HEK293T (cell line): ENCODE results near the gene FOXL2.

Experiments used
- CTCF ChIA-PET: fragments of 350-600 bp; formaldehyde crosslinking; extraction: SDS; loops from one replicate; lab custom pipeline; 2021; ENCODE audit warnings: antibody characterized with exemption, inconsistent platforms; lab: Yijun Ruan, JAX
- POLR2A ChIA-PET: fragments of 350-600 bp; formaldehyde crosslinking; extraction: SDS; loops from one replicate; lab custom pipeline; 2020; ENCODE audit warnings: antibody characterized with exemption, inconsistent platforms; lab: Yijun Ruan, JAX
- DNase-seq: peaks from one replicate; pipeline ENCODE4 v3.0.0; 2012; ENCODE audit warnings: mixed read lengths; ENCODE audit errors: extremely low spot score
- ARNT ChIP-seq: fragments of 450-650 bp; IDR thresholded peaks from 2 replicates; pipeline ENCODE4 v1.6.1; 2017; ENCODE audit warnings: mild to moderate bottlenecking
- BHLHE40 ChIP-seq: fragments of 450-650 bp; IDR thresholded peaks from 2 replicates; pipeline ENCODE4 v1.6.1; 2016; ENCODE audit warnings: mild to moderate bottlenecking, moderate library complexity, borderline replicate concordance
- CTBP1 ChIP-seq: fragments of 450-650 bp; IDR thresholded peaks from 2 replicates; pipeline ENCODE4 v1.6.1; 2016; ENCODE audit warnings: borderline replicate concordance
- ELF4 ChIP-seq: fragments of 450-650 bp; IDR thresholded peaks from 2 replicates; pipeline ENCODE4 v1.6.1; 2017; ENCODE audit warnings: antibody characterized with exemption
- FOXA1 ChIP-seq: fragments of 450-650 bp; IDR thresholded peaks from 2 replicates; pipeline ENCODE4 v1.6.1; 2016; ENCODE audit warnings: mild to moderate bottlenecking
- FOXK2 ChIP-seq: fragments of 450-650 bp; IDR thresholded peaks from 2 replicates; pipeline ENCODE4 v1.6.1; 2016; ENCODE audit warnings: mild to moderate bottlenecking
- FOXM1 ChIP-seq: fragments of 450-650 bp; IDR thresholded peaks from 2 replicates; pipeline ENCODE4 v1.6.1; 2017; ENCODE audit warnings: mild to moderate bottlenecking, borderline replicate concordance
- HDGF ChIP-seq: fragments of 450-650 bp; IDR thresholded peaks from 2 replicates; pipeline ENCODE4 v1.6.1; 2017; ENCODE audit warnings: antibody characterized with exemption, borderline replicate concordance
- L3MBTL2 ChIP-seq: fragments of 450-650 bp; conservative IDR thresholded peaks from 2 replicates; pipeline ENCODE4 v1.6.1; 2016; ENCODE audit warnings: mild to moderate bottlenecking
- LEF1 ChIP-seq: fragments of 450-650 bp; IDR thresholded peaks from 2 replicates; pipeline ENCODE4 v1.6.1; 2017; ENCODE audit warnings: mild to moderate bottlenecking, borderline replicate concordance
- NFRKB ChIP-seq: fragments of 450-650 bp; IDR thresholded peaks from 2 replicates; pipeline ENCODE4 v1.6.1; 2016; ENCODE audit warnings: mild to moderate bottlenecking, moderate library complexity
- SP1 ChIP-seq: fragments of 450-650 bp; IDR thresholded peaks from 2 replicates; pipeline ENCODE4 v1.6.1; 2017
- SUZ12 ChIP-seq: fragments of 450-650 bp; IDR thresholded peaks from 2 replicates; pipeline ENCODE4 v1.6.1; 2016; ENCODE audit warnings: mild to moderate bottlenecking
- TARDBP ChIP-seq: fragments of 450-650 bp; IDR thresholded peaks from 2 replicates; pipeline ENCODE4 v1.6.1; 2016
- ZNF384 ChIP-seq: fragments of 450-650 bp; IDR thresholded peaks from 2 replicates; pipeline ENCODE4 v1.6.1; 2016
- TF ChIP-seq, protein P1 (sequence below): fragments of 450-650 bp; IDR thresholded peaks from 2 replicates; pipeline ENCODE4 v1.6.1; 2016

The FOXL2 gene

GRCh38 chr3:138921316-138922292 lies 25.3 kb downstream of the FOXL2 start:
- no peak for TF ChIP-seq FOXA1
- TF ChIP-seq, protein P1, sequence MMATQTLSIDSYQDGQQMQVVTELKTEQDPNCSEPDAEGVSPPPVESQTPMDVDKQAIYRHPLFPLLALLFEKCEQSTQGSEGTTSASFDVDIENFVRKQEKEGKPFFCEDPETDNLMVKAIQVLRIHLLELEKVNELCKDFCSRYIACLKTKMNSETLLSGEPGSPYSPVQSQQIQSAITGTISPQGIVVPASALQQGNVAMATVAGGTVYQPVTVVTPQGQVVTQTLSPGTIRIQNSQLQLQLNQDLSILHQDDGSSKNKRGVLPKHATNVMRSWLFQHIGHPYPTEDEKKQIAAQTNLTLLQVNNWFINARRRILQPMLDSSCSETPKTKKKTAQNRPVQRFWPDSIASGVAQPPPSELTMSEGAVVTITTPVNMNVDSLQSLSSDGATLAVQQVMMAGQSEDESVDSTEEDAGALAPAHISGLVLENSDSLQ, result no peak
- TF ChIP-seq SUZ12, result no peak
- TF ChIP-seq ZNF384, result no peak
- TF ChIP-seq ARNT, result no peak
- no peak for TF ChIP-seq HDGF
- TF ChIP-seq TARDBP, result no peak
- TF ChIP-seq CTBP1, result no peak
- TF ChIP-seq LEF1, result no peak
- TF ChIP-seq FOXM1, result no peak
- no peak for TF ChIP-seq BHLHE40
- no peak for TF ChIP-seq FOXK2
- no peak for TF ChIP-seq L3MBTL2
- no peak for TF ChIP-seq NFRKB
- no peak for TF ChIP-seq ELF4
- DNase-seq, result no peak
- ChIA-PET POLR2A (interaction anchor here (0.9 kb wide), 1 partner anchor 14 kb away, joined by 3 read pairs; no protein-coding TSS in a partner anchor), CTCF (interaction anchor here (0.6 to 2.9 kb wide), 4 partner anchors 10 to 443 kb away, joined by 3 to 16 read pairs (median 4); partner anchors contain the start of gene CEP70)

DNA sequence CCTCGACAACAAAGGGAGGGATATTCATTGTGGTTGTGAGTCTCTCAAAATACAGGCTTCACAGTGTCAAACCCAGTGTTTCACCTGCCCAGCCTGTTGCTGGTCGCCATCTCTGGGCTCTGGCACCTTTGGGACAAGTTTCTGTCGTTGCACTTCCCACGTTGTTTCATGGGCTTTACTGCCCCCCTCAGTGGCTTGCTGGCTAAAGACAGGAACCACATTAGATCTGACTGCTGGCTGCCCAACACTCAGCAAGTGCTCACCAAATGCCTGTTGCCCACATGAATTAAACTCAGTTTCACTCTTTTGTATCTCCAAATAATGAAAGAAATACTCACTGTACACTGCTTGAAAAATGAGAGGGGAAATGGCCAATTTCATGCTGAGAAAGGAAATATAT lies 27.6 kb downstream of the FOXL2 start:
- no peak for TF ChIP-seq NFRKB
- TF ChIP-seq, protein P1, result no peak
- TF ChIP-seq SUZ12, result no peak
- no peak for TF ChIP-seq CTBP1
- TF ChIP-seq SP1, result no peak
- no peak for TF ChIP-seq HDGF
- no peak for TF ChIP-seq ARNT
- no peak for TF ChIP-seq L3MBTL2
- no peak for TF ChIP-seq TARDBP
- no peak for TF ChIP-seq ELF4
- TF ChIP-seq ZNF384, result no peak
- no peak for TF ChIP-seq FOXK2
- TF ChIP-seq BHLHE40, result no peak
- no peak for TF ChIP-seq FOXA1
- no peak for TF ChIP-seq LEF1
- TF ChIP-seq FOXM1, result no peak
- ChIA-PET CTCF (no interaction called here), POLR2A (no interaction called here)
- DNase-seq, result no peak

DNA sequence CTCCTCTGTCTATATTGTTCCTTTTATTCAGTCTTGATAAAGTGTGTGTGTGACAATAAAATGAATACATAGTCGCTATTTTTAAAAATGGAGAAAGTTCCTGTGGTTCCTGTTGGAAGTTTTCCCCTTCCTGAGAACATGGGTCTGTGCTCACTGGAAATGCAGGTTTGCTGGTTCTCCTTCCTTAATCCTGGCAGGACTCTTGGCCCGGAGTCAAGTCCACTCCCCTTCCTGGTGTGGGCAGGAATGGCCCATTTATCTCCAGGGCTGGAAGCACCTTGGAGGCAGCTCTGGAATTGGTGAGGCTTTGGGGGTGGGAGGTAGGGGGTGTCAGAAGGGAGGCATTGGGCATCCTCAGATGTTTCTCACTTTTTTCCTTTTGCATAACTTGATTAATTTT lies 30.1 kb downstream of the FOXL2 start:
- POLR2A ChIA-PET, result interaction anchor here (1.7 to 2.0 kb wide), 2 partner anchors 19 to 323 kb away, joined by 7 to 17 read pairs; partner anchors contain the start of gene CEP70
- CTCF ChIA-PET, result interaction anchor here (0.6 to 3.2 kb wide), 20 partner anchors 10 to 812 kb away, joined by 3 to 58 read pairs (median 4); partner anchors contain the start of genes CEP70 and FOXL2NB
- TF ChIP-seq FOXA1, result no peak
- TF ChIP-seq NFRKB, result no peak
- TF ChIP-seq FOXK2, result no peak
- TF ChIP-seq, protein P1, result no peak
- TF ChIP-seq LEF1, result no peak
- TF ChIP-seq ZNF384, result no peak
- TF ChIP-seq BHLHE40, result no peak
- no peak for TF ChIP-seq SUZ12
- no peak for TF ChIP-seq ARNT
- no peak for TF ChIP-seq L3MBTL2
- TF ChIP-seq TARDBP, result no peak
- TF ChIP-seq CTBP1, result no peak
- TF ChIP-seq SP1, result no peak
- no peak for TF ChIP-seq HDGF
- no peak for TF ChIP-seq ELF4
- TF ChIP-seq FOXM1, result no peak
- DNase-seq, result no peak

GRCh38 chr3:138915503-138916498 lies 31.1 kb downstream of the FOXL2 start:
- TF ChIP-seq TARDBP, result no peak
- TF ChIP-seq ZNF384, result no peak
- TF ChIP-seq NFRKB, result no peak
- TF ChIP-seq ARNT, result no peak
- TF ChIP-seq FOXA1, result no peak
- no peak for TF ChIP-seq L3MBTL2
- TF ChIP-seq ELF4, result no peak
- TF ChIP-seq BHLHE40, result no peak
- TF ChIP-seq SP1, result no peak
- TF ChIP-seq CTBP1, result no peak
- TF ChIP-seq SUZ12, result no peak
- no peak for TF ChIP-seq HDGF
- TF ChIP-seq LEF1, result no peak
- TF ChIP-seq FOXM1, result no peak
- TF ChIP-seq, protein P1, result no peak
- no peak for TF ChIP-seq FOXK2
- CTCF ChIA-PET, result interaction anchor here (0.5 to 3.2 kb wide), 52 partner anchors 8 to 811 kb away, joined by 3 to 58 read pairs (median 4); partner anchors contain the start of genes CEP70, FOXL2NB and PIK3CB
- DNase-seq, result peak; percentile 89
- POLR2A ChIA-PET, result interaction anchor here (0.6 to 2.0 kb wide), 15 partner anchors 17 to 441 kb away, joined by 3 to 17 read pairs (median 4); partner anchors contain the start of genes CEP70 and PIK3CB
